ENCODE measurements around the gene IQCE.
"Not testable (repeated sequence)": the region's sequence is repeated elsewhere in the genome, so short reads cannot be mapped to it uniquely, and the experiment has no call there.

Gene IQCE

DNA sequence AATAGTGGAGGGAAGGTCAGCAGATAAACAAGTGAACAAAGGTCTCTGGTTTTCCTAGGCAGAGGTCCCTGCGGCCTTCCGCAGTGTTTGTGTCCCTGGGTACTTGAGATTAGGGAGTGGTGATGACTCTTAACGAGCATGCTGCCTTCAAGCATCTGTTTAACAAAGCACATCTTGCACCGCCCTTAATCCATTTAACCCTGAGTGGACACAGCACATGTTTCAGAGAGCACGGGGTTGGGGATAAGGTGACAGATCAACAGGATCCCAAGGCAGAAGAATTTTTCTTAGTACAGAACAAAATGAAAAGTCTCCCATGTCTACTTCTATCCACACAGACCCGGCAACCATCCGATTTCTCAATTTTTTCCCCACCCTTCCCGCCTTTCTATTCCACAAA, 25.2 kb upstream of the IQCE start:
- DNase-seq = not testable (repeated sequence)

DNA sequence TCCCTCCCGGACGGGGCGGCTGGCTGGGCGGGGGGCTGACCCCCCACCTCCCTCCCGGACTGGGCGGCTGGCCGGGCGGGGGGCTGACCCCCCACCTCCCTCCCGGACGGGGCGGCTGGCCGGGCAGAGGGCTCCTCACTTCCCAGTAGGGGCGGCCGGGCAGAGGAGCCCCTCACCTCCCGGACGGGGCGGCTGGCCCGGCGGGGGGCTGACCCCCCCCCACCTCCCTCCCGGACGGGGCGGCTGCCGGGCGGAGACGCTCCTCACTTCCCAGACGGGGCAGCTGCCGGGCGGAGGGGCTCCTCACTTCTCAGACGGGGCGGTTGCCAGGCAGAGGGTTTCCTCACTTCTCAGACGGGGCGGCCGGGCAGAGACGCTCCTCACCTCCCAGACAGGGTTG, 24.6 kb upstream of the IQCE start:
- not testable (repeated sequence) for DNase-seq

DNA sequence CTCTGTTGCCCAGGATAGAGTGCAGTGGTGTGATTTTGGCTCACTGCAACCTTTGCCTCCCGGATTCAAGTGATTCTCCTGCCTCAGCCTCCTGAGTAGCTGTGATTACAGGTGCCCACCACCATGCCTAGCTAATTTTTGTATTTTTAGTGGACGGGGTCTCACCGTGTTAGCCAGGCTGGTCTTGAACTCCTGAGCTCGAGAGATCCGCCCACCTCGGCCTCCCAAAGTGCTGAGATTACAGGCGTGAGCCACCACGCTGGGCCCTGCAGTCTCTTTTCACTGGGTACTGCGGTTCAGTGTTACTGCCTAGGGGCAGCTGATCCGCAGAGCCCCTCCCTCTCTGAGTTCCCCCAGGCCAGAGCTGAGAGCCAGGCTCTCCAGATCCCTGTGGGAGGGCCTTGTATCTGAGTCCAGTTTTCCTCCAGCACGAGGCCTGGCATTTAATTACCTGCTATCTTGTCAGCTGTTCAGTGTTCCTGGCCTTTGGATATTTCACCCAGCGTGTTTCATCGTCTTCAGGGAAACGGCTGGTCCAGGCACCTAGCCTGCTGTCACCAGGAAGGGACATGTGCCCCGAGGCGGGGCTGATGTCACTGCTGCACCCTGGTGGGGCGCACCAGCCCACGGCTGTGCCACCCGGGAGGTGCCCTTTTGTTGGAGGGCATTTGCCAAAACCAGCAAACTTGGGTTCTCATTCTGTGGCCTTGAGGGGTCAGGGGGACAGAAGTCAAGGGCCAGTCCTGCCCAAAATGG, 22.7 kb upstream of the IQCE start:
- not testable (repeated sequence) for DNase-seq

DNA sequence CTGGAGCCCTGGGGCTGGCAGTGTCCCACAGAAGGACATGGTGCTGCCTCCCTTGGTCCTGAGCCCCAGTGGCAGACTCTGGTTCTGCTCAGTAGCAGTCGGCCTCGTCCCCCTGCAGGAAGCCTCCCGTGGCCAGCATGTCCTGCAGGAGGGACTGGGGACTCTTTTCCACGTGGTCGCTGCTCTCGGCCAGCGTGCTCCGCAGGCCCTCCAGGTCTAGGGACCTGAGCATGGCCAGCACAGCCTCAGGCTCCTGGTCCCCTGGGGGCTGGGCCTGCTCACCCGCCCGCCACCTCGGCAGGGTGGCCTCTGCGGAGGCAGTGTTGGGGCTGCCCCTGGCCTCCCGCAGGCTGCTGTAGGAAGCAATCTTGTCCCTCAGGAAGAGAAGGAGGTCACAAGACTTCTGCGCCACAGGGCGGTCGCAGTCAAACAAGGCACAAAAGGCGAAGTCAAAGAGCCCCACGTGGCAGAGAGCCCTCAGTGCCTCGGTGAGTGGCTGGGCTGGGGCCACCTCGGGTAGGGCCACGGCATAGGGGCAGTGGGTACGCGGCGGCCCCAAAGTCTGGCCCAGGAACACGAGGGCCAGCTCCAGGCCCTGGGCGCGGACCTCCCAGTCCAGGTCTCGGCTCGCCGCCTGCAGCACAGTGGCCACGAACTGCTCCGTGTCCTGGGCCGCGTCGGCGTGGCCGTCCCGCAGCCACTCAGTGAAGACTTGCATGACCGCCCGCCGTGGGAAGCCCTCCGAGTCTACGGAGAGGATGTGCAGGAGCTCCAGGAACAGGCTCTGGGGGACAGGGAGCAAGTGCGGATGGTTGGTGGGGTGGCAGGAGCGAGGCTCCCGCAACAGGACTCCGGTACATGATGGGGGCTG, 20.6 kb upstream of the IQCE start:
- DNase-seq = no peak

DNA sequence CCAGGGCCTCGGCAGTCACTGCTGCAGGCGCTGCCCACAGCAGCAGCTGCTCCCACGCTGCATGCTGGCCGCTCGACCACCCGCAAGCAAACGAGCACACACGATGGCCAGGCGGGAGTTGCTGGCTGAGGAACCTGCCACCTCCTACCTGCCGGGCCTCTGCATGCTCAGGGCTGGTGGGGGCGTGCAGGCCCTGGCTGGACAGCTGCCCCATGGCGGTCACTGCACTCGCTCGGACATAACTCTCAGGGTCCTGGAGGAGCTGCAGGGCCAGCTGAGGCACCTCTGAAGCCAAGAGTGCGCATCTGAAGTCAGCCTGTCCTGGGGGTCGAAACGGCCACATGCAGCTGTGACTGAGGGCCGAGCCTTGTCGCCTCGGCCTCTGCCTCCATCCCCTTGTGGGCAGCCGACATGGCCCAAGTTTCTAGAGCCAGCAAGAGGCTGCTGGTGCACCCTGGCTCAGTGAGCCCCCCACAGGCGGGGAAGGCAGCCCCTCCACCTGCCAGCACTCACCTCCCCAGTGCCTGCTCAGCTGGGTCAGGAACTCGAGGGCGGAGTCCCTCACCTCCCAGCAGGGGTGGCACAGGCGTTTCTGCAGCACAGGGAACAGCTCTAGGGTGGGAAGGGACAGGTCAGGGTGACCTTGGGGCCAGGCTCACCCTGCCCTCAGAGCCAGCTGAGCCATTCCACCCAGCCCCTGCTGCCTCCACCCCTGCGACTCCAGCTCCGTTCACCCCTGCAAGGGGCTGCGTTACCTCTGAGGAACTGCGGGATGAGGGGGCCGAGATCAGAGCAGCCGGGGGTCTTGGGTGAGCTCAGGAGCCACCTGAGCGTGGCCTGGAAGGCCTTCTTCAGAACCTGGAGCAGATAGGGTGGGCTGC, 19.5 kb upstream of the IQCE start:
- DNase-seq = no peak

DNA sequence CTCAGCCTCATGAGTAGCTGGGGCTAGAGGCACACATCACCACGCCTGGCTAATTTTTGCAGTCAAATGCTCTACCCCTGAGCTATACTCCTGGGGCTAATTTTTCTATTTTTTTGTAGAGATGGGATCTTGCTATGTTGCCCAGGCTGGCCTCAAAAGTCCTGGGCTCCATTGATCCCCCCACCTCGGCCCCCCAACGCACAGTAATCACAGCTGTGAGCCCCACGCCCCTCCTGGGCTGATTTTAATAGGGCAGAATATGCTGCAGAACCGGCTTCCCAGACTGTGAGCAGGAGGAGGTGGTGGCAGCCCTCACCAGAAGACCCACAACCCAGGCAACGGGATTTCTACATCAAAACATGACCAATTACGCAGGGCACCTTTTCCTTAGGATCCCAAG, 18.6 kb upstream of the IQCE start:
- no peak for DNase-seq

DNA sequence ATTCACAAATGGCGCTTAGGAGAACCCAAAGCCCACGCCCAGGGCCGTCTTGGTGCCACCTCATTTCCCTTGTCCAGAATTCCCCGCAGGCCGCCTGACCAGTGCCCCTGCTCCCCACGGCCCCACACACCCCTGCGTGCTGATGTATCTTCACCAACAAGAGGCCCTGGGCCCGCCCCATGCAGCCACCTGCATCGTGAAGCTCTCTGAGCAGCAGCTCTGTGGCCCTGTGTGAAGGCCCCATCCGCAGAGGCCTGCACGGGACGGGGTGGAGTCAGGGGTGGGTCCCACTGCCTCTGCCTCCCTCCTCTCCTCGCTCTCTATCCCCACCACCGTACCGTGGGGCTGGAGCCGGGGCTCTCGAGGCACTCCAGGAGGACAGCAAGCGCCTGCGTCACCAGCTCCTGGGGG, 18.1 kb upstream of the IQCE start:
- DNase-seq = no peak

DNA sequence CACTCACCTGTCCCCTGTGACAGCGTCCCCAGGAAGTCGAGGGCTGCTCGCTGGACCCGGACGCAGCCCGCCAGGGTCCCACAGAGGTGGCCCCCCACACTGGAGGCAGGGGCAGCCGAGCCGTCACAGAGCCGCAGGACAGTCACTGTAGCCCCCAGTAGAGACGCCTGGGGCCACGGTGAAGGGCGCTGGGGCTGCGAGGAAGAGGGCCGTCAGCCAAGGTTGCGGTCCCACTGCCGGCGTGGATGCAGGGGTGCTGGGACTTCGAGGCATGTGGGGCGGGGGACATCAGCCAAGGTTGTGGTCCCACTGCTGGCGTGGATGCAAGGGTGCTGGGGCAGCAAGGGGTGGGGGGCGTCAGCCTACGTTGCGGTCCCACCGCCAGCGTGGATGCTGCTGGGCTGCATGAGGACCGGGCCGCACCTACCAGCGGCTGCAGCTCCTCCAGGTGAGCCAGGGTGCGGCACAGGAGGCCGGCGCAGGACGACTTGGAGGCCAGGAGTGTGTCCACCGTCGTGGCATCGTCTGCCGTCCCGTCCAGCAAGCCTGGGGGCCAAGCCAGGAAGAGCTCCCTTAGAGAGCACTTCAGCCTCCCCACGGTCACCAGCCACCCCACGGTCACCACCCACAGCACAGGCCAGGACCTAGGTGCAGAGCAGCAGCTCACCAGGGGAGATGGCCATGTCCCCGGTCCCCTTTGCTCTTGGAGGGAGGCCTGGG, 17.3 kb upstream of the IQCE start:
- DNase-seq = no peak

DNA sequence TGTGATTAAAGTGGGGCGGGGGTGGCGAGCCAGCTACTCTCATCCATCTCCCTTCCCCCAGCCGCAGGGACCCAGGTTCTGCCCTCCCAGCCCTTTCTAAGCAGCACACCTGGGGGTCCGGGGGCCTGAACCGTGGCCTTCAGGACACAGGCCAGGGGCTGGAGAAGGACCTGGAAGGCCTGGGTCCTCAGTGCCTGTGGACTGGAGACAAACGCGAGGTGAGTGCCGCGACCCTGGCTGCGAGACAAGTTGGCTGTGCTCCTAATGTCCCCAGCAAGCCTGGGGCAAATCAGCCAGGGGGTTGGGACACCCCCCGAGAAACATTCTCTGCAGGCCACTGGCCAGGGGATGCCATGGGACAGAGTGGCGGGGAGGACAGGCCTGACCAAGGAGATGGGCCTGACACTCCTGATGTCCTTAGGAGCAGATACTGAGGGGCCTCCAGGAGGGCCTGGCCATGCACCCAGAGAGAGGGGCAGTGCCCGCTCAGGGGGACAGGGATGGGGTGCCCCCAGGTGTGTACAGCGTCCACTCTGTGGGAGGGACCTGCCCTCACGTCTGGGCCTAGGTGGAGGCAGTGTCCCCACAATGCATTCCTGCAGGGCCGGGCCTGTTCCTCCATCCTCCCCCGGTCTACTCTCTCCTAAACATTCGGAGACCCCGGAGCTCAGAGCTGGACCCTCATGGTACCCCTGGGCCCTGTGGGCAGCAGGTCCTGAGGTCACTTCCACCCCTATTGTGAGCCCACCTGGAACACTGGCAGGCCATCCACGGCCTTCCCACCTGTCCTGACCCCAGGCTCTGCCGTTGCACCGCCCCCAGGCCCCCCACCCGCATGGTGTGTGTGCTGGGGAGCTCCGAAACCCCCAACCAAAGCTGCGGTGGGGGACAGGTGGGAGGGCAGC, 16.5 kb upstream of the IQCE start:
- DNase-seq = no peak

DNA sequence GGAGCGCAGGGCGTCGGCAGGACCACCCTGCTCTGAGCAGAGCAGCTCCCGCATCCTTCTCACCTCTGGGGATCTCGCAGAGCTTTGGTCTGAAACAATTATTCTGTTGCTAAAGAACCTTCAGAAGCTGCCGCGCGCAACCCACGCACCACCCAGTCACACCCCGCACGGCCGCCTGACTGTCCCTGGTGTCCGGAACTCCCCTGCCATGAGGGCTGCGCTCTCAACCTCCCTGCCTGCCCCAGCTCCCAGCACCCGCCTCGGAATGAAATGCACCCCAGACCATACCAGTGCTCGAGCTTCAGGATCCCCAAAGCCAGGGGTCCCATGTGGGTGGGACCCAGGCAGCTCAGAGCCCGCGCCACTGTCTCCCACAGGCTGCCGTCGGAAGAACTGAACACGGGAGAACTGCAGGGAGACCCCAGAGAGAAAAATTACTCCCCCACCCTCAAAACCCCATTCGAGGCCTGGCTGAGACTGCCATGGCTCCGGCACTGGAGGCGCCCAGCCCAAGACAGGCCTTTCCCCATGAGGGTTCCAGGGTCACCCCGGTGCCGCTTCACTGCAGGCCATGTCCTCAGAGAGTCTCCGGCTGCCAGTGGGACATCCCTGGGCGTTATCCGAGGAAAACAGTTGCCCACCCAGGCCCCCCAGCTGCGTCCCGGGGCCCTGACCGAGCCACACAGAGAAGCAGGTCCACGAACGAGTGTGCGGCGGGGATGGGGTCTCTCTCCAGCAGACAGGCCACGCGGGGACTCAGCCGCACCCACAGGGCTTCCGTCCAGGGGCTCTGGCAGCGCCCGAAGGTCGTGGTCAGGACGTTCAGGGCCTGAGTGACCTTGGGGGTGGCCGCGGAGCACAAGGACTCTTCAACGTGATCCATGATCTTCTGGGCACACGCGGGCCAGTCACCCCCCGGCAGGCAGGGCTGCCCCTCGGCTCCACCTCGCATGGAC, 15.6 kb upstream of the IQCE start:
- DNase-seq = no peak

DNA sequence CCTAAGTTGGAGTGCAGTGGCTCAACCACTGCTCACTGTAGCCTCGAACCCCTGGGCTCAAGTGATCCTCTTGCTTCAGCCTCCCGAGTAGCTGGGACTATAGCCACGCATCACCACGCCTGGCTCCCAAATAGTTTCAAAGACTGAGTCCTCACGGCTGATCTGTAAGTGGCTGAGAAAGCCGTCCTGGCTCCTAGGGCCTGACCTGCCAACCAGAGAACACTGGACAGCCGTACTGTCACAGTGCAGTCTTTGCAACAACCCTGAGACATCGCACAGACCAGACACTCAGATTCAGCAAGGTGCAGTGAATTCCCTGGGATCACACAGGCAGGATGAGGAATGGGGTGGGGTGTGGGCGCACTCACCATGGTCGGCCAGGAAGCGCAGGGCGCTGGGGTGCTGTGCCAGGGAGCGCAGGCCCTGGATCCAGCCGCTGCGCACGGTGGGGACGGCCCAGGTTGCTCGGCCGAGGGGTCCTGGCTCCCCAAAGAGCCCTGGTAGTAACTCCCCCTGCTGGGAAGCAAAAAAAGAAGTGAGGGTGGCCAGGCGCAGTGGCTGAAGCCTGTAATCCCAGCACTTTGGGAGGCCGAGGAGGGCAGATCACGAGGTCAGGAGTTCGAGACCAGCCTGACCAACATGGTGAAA, 14.1 kb upstream of the IQCE start:
- DNase-seq = no peak

DNA sequence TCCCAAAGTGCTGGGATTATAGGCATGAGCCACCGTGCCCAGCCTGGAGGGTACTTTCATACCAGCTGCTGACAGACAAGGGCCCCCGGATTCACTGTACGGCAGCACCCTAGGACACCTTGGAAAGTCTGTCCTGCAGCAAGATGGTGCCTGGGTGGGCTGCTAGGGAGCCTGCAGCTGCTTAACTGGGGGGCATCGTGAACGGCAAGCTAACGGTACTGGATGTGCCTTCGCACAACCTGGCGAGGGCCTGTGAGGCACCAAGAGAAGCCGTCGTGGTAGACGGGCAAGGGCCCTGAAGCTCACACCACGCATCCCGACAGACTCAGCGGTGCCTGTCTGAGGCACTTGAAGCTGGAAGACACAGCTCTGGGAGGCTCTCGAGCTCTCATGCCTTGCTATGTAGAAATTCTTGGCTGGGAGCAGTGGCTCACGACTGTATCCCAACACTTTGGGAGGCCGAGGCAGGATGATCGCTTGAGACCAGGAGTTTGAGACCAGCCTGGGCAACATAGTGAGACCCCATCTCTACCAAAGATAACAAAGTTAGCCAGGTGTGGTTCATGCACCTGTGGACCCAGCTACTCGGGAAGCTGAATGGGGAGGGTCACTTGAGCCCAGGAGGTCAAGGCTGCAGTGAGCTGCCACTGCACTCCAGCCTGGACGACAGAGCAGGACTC, 12.9 kb upstream of the IQCE start:
- DNase-seq = no peak

DNA sequence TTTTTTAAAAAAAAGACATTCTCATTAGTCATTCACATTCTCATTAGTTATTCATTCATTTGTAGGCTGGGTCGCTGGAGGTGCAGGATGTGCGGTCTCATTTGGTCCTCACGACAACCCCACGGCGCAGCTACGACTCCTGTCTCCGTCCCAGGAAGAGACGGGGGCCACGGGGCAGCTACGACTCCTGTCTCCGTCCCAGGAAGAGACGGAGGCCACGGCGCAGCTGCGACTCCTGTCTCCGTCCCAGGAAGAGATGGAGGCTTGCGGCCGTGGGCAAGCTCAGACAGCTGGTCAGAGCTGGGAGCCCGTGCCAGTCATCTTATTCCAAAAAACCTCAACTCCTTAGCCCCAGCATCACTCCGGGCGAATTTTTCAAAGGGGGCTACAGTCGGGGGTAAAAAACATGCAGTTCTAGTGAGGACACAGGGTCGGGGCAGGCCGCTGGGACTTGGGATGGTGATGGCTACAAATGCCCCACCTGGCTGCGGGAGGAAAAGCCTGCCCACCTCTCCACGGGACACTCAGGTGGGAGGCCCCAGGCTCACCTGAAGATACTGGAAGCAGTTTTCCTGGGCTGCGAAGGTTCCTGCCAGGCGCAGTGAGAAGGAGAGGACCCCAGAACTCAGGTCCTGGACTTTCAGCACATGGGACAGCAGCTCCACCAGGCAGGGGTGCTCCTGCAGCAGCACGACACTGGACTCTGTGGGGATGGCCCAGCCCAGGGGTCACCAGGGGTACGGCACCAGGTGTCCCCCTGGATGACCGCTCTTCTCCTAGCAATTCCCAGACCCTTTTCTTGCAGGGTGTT, 11.8 kb upstream of the IQCE start:
- DNase-seq = no peak

DNA sequence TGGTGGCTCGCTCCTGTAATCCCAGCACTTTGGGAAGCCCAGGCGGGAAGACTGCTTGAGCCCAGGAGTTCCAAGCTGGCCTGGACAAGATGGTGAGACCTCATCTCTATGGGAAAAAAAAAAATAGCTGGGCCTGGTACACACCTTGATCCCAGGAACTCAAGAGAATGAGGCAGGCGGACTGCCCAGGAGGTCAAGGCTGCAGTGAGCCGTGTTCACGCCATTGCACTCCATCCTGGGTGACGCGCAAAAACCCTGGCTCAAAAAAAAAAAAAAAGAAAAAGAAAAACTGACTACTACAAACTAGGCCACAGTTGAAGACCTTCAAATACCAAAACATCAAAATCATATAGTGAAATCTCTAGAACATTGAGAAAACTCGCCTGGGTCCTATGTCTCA, 7.4 kb upstream of the IQCE start:
- DNase-seq = no peak

DNA sequence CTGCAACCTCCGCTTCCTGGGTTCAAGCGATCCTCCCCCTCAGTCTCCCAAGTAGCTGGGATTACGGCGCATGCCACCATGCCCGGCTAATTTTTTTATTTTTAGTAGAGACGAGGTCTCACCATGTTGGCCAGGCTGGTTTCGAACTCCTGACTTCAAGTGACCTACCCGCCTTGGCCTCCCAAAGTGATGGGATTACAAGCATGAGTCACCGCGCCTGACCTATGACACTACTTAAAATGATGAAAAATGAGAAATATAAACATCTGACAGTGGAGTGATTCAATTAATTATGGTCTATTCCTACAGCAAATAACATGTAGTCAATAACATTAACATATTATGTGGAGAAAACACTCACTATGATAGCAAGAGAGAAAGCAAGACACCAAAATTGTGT, 5.7 kb upstream of the IQCE start:
- no peak for DNase-seq

DNA sequence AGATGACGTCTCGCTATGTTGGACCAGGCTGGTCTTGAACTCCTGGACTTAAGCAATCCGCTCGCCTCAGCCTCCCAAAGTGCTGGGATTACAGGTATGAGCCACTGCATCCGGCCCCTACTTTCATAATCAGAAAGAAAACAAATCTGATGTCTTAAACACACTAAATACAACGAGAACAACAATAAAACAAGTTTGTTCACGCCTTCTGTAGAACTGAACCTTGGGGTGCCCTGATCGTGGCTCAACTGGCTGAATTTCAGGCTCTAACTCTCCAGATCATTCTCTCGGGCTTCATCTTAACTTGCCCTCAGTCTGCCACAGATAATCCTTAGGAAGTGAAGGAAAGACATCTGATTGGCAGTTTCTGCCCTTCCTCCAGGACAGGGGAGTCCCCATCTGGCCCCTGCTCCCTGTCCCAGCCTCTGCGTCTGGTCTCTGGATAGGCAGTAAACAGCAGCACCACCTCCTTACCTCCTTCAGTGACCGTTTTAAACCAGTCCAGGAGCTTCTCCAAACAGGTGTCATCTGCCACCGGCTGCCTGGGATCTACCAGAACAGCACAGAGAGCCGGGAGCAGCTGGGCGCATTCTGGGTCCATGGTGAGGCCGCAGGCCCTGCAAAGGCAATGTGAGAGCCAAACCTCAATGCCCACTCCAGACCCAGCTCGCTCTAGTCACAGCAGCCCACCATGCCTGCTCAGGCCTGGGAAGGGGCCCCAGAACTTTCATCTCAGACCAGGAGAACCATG, 4.8 kb upstream of the IQCE start:
- no peak for DNase-seq

DNA sequence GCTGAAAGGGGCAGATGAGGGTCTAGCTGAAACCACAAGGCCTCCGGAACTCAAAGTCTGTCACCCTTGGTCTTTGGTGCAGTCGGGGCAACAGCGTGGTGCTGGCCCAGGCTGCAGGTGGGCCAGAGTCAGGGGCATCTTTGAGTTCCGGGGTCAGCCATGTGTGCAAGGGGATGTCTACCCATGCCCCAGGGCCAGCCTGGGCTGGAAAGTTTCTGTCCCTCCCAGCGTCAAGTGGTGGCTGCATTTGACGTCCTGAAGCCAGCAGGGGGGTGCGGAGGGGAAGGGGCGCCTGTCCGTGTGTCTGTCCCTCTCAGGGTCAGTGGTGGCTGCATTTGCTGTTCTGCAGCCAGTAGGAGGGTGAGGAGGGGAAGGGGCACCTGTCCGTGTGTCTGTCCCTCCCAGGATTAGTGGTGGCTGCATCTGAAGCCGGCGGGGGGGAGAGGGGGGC, 4.1 kb upstream of the IQCE start:
- DNase-seq = no peak
